ENCODE measurements around the gene IQCF5.

The IQCF5 gene

DNA sequence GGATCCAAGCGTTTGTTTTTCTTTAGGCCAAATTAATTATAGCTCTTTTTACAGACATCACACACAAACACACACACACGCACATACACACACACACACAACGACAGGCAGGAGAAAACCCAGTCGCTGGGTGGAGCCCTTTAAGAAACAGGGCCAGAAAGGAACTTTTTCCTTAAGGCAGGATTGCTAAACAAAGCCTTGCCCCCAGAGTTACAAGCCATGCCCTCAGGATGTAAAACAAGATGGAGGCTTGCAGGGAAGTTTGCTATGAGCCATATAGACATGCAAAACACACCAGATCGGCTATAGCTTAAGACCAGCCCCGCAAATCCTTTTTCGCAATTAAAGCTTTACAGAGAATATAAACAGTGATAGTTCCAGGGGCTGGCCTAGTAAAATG lies 30.3 kb downstream of the IQCF5 start:
- TF ChIP-seq POLR2AphosphoS5 (IDR thresholded peaks at IDR 0.05; ENCODE audit: low read depth, low read length) = no peak
- TF ChIP-seq, protein P1, sequence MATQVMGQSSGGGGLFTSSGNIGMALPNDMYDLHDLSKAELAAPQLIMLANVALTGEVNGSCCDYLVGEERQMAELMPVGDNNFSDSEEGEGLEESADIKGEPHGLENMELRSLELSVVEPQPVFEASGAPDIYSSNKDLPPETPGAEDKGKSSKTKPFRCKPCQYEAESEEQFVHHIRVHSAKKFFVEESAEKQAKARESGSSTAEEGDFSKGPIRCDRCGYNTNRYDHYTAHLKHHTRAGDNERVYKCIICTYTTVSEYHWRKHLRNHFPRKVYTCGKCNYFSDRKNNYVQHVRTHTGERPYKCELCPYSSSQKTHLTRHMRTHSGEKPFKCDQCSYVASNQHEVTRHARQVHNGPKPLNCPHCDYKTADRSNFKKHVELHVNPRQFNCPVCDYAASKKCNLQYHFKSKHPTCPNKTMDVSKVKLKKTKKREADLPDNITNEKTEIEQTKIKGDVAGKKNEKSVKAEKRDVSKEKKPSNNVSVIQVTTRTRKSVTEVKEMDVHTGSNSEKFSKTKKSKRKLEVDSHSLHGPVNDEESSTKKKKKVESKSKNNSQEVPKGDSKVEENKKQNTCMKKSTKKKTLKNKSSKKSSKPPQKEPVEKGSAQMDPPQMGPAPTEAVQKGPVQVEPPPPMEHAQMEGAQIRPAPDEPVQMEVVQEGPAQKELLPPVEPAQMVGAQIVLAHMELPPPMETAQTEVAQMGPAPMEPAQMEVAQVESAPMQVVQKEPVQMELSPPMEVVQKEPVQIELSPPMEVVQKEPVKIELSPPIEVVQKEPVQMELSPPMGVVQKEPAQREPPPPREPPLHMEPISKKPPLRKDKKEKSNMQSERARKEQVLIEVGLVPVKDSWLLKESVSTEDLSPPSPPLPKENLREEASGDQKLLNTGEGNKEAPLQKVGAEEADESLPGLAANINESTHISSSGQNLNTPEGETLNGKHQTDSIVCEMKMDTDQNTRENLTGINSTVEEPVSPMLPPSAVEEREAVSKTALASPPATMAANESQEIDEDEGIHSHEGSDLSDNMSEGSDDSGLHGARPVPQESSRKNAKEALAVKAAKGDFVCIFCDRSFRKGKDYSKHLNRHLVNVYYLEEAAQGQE (IDR thresholded peaks at IDR 0.05; ENCODE audit: insufficient read depth in 1 of 2, low read depth in 2 of 2, low read length in 2 of 2) = no peak
- TF ChIP-seq SIN3A (IDR thresholded peaks at IDR 0.05; ENCODE audit: borderline replicate concordance, insufficient read depth, low read length) = no peak
- TF ChIP-seq FOXP2 (optimal IDR thresholded peaks at IDR 0.05; ENCODE audit: borderline replicate concordance, extremely low read depth, extremely low read length, insufficient read depth) = no peak
- TF ChIP-seq TAF1 (IDR thresholded peaks at IDR 0.05; ENCODE audit: borderline replicate concordance, insufficient read depth, low read length) = no peak

DNA sequence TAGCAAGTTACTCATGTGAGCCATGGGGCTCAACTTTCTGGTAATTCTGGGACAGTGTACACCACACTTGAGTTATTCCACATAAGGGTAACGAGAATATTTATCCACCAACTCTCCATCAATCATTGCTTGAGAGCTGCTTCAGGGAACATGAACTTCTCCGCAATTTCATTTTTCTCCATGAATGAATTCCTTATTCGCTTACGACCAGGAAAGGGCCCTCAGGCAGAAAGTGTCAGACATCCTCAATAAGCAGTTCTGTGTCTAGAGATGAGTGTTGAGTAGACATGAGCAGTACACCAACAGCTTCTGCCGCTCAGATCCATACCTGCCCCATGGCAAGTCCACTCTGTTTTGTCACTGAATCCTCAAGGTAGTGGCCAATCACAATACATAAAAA lies 38.8 kb downstream of the IQCF5 start:
- no peak for TF ChIP-seq FOXP2 (optimal IDR thresholded peaks at IDR 0.05; ENCODE audit: borderline replicate concordance, extremely low read depth, extremely low read length, insufficient read depth)
- TF ChIP-seq, protein P1 (IDR thresholded peaks at IDR 0.05; ENCODE audit: insufficient read depth in 1 of 2, low read depth in 2 of 2, low read length in 2 of 2) = no peak
- no peak for TF ChIP-seq SIN3A (IDR thresholded peaks at IDR 0.05; ENCODE audit: borderline replicate concordance, insufficient read depth, low read length)

DNA sequence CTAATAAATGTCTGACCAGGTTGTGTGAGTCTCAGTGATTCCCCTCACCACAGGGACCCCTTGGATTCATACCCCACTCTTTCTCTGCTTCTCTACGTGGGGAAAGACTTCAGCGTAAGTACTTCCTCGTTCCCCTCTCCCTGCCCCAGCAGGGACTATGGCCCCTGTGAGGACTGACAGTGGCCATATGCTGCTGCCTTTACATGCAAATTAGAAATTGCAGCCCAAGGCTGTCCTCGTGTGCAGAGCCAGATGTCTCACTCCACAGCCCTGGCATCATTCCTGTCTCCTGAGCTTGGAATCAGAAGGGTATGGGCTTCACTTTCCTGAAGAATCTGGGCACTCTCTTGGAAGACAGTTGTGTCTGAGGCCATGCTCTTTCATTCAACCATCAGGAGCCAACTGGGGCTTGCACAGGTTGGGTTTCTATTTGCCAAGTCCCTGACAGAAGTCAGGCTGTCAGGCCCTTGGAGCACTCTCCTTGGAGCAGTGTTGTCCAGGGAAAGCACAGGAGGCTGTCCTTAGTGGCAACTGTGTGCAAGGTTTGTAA lies 44.5 kb downstream of the IQCF5 start:
- TF ChIP-seq, protein P1 (IDR thresholded peaks at IDR 0.05; ENCODE audit: insufficient read depth in 1 of 2, low read depth in 2 of 2, low read length in 2 of 2) = no peak
- no peak for TF ChIP-seq POLR2AphosphoS5 (IDR thresholded peaks at IDR 0.05; ENCODE audit: low read depth, low read length)
- TF ChIP-seq SIN3A (IDR thresholded peaks at IDR 0.05; ENCODE audit: borderline replicate concordance, insufficient read depth, low read length) = no peak
- TF ChIP-seq FOXP2 (optimal IDR thresholded peaks at IDR 0.05; ENCODE audit: borderline replicate concordance, extremely low read depth, extremely low read length, insufficient read depth) = no peak
- no peak for TF ChIP-seq TAF1 (IDR thresholded peaks at IDR 0.05; ENCODE audit: borderline replicate concordance, insufficient read depth, low read length)

DNA sequence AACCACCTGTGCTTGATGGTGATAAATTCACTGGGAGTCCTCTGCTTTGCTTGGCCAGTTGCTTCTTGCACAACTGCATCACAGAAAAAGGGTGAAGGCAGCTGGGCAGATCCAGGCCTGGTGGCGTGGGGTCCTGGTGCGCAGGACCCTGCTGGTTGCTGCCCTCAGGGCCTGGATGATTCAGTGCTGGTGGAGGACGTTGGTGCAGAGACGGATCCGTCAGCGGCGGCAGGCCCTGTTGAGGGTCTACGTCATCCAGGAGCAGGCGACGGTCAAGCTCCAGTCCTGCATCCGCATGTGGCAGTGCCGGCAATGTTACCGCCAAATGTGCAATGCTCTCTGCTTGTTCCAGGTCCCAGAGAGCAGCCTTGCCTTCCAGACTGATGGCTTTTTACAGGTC lies 45.1 kb downstream of the IQCF5 start:
- TF ChIP-seq FOXP2 (optimal IDR thresholded peaks at IDR 0.05; ENCODE audit: borderline replicate concordance, extremely low read depth, extremely low read length, insufficient read depth) = no peak
- TF ChIP-seq, protein P1 (IDR thresholded peaks at IDR 0.05; ENCODE audit: insufficient read depth in 1 of 2, low read depth in 2 of 2, low read length in 2 of 2) = no peak

DNA sequence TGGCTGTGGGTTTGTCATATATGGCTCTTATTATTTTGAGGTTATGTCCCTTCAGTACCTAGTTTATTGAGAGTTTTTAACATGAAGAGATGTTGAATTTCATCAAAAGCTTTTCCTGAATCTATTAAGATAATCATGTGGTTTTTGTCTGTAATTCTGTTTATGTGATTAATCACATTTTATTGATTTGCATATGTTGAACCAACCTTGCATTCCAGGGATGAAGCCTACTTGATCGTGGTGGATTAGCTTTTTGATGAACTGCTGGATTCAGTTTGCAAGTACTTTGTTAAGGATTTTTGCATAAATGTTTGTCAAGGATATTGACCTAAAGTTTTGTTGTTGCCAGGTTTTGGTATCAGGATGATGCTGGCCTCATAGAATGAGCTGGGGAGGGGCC lies 47.1 kb downstream of the IQCF5 start:
- no peak for TF ChIP-seq POLR2AphosphoS5 (IDR thresholded peaks at IDR 0.05; ENCODE audit: low read depth, low read length)
- no peak for TF ChIP-seq TAF1 (IDR thresholded peaks at IDR 0.05; ENCODE audit: borderline replicate concordance, insufficient read depth, low read length)
- TF ChIP-seq SIN3A (IDR thresholded peaks at IDR 0.05; ENCODE audit: borderline replicate concordance, insufficient read depth, low read length) = no peak
